GM21526 (cell line): ENCODE data around the gene NR4A2.

Experiments used
- ATAC-seq: cut with Tn5 transposase; IDR thresholded peaks from one replicate; pipeline ENCODE4 v1.9.1; 2021; ENCODE audit warnings: moderate library complexity; ENCODE audit not compliant: unreplicated experiment, low FRiP score

NR4A2 gene

GRCh38 chr2:156332534-156333273 is at the start of gene NR4A2:
Gene NR4A2, minus strand, starts transcription at chr2:156332721. Its CDS starts 2,535 bp downstream, at chr2:156330186.
- peak; percentile 77 for ATAC-seq

- ATAC-seq = peak; percentile 83
Measured at GRCh38 chr2:156380117-156380645, 47.7 kb upstream of the NR4A2 start.

GRCh38 chr2:156379714-156380113 is 47.2 kb upstream of the NR4A2 start:
- ATAC-seq = no peak

- ATAC-seq = no peak
Measured at GRCh38 chr2:156379071-156379470, 46.5 kb upstream of the NR4A2 start.

GRCh38 chr2:156366753-156367152 is 34.2 kb upstream of the NR4A2 start:
- no peak for ATAC-seq

GRCh38 chr2:156363141-156363540 is 30.6 kb upstream of the NR4A2 start:
- no peak for ATAC-seq

GRCh38 chr2:156356014-156356754 is 23.7 kb upstream of the NR4A2 start:
- no peak for ATAC-seq

- no peak for ATAC-seq
Measured at GRCh38 chr2:156352911-156353310, 20.4 kb upstream of the NR4A2 start.

- no peak for ATAC-seq
Measured at GRCh38 chr2:156350374-156351142, 18.0 kb upstream of the NR4A2 start.

GRCh38 chr2:156349605-156350004 is 17.1 kb upstream of the NR4A2 start:
- no peak for ATAC-seq

- ATAC-seq = no peak
Measured at GRCh38 chr2:156349161-156349560, 16.6 kb upstream of the NR4A2 start.

GRCh38 chr2:156347431-156347830 is 14.9 kb upstream of the NR4A2 start:
- no peak for ATAC-seq

- ATAC-seq = no peak
Measured at GRCh38 chr2:156346731-156347130, 14.2 kb upstream of the NR4A2 start.

- ATAC-seq = no peak
Measured at GRCh38 chr2:156345582-156345981, 13.1 kb upstream of the NR4A2 start.

- ATAC-seq = no peak
Measured at GRCh38 chr2:156343940-156344301, 11.4 kb upstream of the NR4A2 start.

- no peak for ATAC-seq
Measured at GRCh38 chr2:156343096-156343939, 10.8 kb upstream of the NR4A2 start.

GRCh38 chr2:156342254-156343095 is 10.0 kb upstream of the NR4A2 start:
- ATAC-seq = peak; percentile 50

GRCh38 chr2:156341452-156342253 is 9.1 kb upstream of the NR4A2 start:
- peak; percentile 84 for ATAC-seq
